B cell (primary cell): Measurements from ENCODE around the gene FGF8.

ENCODE experiments used
- EZH2 ChIP-seq: IDR thresholded peaks from 2 replicates; pipeline ENCODE4 v1.6.1; 2012; ENCODE audit warnings: borderline replicate concordance, low read depth, mild to moderate bottlenecking, moderate library complexity, low read length; ENCODE audit not compliant: insufficient read depth, poor library complexity, severe bottlenecking
- TF ChIP-seq, protein P1 (sequence below): fragments of 200-600 bp; IDR thresholded peaks from one replicate; pipeline ENCODE4 v1.8.0; 2022; ENCODE audit warnings: antibody characterized with exemption, mild to moderate bottlenecking

- TF ChIP-seq, protein P1, sequence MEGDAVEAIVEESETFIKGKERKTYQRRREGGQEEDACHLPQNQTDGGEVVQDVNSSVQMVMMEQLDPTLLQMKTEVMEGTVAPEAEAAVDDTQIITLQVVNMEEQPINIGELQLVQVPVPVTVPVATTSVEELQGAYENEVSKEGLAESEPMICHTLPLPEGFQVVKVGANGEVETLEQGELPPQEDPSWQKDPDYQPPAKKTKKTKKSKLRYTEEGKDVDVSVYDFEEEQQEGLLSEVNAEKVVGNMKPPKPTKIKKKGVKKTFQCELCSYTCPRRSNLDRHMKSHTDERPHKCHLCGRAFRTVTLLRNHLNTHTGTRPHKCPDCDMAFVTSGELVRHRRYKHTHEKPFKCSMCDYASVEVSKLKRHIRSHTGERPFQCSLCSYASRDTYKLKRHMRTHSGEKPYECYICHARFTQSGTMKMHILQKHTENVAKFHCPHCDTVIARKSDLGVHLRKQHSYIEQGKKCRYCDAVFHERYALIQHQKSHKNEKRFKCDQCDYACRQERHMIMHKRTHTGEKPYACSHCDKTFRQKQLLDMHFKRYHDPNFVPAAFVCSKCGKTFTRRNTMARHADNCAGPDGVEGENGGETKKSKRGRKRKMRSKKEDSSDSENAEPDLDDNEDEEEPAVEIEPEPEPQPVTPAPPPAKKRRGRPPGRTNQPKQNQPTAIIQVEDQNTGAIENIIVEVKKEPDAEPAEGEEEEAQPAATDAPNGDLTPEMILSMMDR: no peak
- TF ChIP-seq EZH2: no peak
Measured at GRCh38 chr10:101773923-101774588, 1.9 kb downstream of the FGF8 start.
